Measurements from ENCODE around the gene C12orf75.
A peak's percentile ranks its signal among the peaks of the same experiment; 100 is the strongest.

C12orf75 gene

DNA sequence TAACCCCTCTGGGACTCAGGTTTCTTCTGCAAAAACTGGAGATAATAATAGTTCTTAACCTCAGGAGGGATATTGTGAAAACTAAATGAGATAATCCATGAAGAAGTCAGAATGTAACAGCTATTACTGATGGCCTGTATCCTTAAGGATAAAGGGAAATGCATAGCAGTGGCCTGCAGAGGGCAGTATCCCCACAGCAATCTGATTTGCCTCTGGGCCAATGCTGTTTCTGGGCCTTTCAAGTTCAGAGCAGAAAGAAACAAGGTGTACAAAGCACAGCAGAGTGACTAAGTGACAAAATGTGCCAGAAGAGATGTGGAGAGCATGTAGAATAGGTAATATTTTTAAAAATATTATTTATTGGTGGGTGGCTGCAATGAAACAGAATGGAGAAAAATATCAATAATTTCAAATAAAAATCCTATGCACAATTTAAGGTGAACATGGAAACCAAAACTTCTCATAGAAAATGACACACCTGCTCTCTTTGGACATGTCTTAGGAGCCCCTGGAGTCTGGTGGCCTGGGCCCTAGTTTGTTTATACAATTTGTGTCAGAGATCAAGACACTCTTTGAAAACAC is 90.3 kb downstream of the C12orf75 start:
- peak; percentile 75 for DNase-seq

All from fibroblast of skin of right quadriceps (primary cell).